Measurements from ENCODE around the gene ZZZ3. TPM values are rescaled to one million over a fixed set of nuclear protein-coding genes. Genes with fewer than 3 reads are reported as not detected.

ZZZ3 gene
- total and polyA plus RNA-seq, 4 donors: 9.9 to 133 (median 22.9) TPM

DNA sequence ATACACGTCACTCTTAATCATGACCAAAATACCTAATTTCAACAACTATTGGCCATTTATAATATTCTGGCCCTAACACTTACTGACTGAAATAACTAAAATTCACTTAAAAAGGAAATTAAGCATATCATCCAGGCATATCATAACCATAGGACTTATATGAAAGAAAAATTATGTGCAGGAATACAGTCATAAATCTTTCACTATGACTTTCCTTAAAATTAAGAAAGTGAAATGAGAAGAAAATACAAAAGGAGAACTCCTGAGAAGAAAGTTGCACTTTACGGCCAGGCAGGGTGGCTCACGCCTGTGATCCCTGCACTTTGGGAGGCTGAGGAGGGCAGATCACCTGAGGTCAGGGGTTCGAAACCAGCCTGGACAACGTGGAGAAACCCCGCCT lies 9.4 kb downstream of the ZZZ3 start:
- whole genome bisulfite sequencing, 2 donors: 87 to 93% methylated on average over 6 of the region's 6 CpGs
- H3K27me3 ChIP-seq (ENCODE audit: control insufficient read depth in 3 of 3, insufficient read depth in 3 of 3, low read length in 2 of 3): no peaks in the 10 kb centered on the region
- no peaks in the 10 kb centered on the region for H3K36me3 ChIP-seq (ENCODE audit: control insufficient read depth in 4 of 4, insufficient read depth in 4 of 4, low read length in 4 of 4)
- H3K9ac ChIP-seq (ENCODE audit: insufficient read depth in 1 of 2, low read length in 2 of 2): no peak overlapping the region
- H3K4me3 ChIP-seq: no peak overlapping the region
- DNase-seq (no peak), ATAC-seq (ENCODE audit: insufficient read depth, low FRiP score) (no peak)
- H3K27ac ChIP-seq (ENCODE audit: low read depth in 1 of 2, low read length in 1 of 2): no peak overlapping the region
- TF ChIP-seq, protein P1, sequence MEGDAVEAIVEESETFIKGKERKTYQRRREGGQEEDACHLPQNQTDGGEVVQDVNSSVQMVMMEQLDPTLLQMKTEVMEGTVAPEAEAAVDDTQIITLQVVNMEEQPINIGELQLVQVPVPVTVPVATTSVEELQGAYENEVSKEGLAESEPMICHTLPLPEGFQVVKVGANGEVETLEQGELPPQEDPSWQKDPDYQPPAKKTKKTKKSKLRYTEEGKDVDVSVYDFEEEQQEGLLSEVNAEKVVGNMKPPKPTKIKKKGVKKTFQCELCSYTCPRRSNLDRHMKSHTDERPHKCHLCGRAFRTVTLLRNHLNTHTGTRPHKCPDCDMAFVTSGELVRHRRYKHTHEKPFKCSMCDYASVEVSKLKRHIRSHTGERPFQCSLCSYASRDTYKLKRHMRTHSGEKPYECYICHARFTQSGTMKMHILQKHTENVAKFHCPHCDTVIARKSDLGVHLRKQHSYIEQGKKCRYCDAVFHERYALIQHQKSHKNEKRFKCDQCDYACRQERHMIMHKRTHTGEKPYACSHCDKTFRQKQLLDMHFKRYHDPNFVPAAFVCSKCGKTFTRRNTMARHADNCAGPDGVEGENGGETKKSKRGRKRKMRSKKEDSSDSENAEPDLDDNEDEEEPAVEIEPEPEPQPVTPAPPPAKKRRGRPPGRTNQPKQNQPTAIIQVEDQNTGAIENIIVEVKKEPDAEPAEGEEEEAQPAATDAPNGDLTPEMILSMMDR (IDR thresholded peaks at IDR 0.05; ENCODE audit: control extremely low read depth, extremely low read depth): no peak
- H3K4me1 ChIP-seq (ENCODE audit: control insufficient read depth in 5 of 5, insufficient read depth in 5 of 5, low read length in 5 of 5): peaks cover 0 to 18% (median 13%) of the 10 kb centered on the region in 5 donors
- H3K9me3 ChIP-seq (ENCODE audit: control insufficient read depth in 4 of 4, insufficient read depth in 3 of 4, low read length in 3 of 4): no peaks in the 10 kb centered on the region

DNA sequence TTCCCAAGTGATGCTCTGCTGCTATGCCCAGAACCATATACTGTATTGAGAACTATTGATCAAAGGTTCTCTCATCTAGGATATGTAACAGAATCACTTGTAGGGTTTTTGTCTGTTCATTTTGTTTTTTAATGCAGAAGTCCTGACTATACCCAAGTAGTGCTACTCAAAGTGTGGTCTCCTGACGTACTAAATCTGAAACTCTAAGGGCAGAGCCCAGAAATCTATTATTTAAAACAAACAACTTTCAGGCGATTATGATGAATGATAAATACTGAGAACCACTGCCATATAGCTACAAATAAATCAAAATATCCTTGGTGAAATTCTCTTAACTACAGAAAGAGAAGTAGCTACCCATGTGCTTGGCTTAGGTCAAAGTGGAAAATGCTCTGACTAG lies 10.1 kb downstream of the ZZZ3 start:
- TF ChIP-seq, protein P1 (IDR thresholded peaks at IDR 0.05; ENCODE audit: control extremely low read depth, extremely low read depth): no peak
- Histone ChIP-seq H3K36me3 (ENCODE audit: control insufficient read depth in 4 of 4, insufficient read depth in 4 of 4, low read length in 4 of 4) (no peaks in the 10 kb centered on the region), H3K9ac (ENCODE audit: insufficient read depth in 1 of 2, low read length in 2 of 2) (no peak overlapping the region), H3K27me3 (ENCODE audit: control insufficient read depth in 3 of 3, insufficient read depth in 3 of 3, low read length in 2 of 3) (no peaks in the 10 kb centered on the region), H3K9me3 (ENCODE audit: control insufficient read depth in 4 of 4, insufficient read depth in 3 of 4, low read length in 3 of 4) (no peaks in the 10 kb centered on the region), H3K4me3 (no peak overlapping the region), H3K4me1 (ENCODE audit: control insufficient read depth in 5 of 5, insufficient read depth in 5 of 5, low read length in 5 of 5) (peaks cover 0 to 20% (median 19%) of the 10 kb centered on the region in 5 donors), H3K27ac (ENCODE audit: low read depth in 1 of 2, low read length in 1 of 2) (no peak overlapping the region)
- WGBS, 2 donors: 67 to 79% methylated on average over 2 of the region's 2 CpGs
- no peak for ATAC-seq (ENCODE audit: insufficient read depth, low FRiP score)
- no peak for DNase-seq

DNA sequence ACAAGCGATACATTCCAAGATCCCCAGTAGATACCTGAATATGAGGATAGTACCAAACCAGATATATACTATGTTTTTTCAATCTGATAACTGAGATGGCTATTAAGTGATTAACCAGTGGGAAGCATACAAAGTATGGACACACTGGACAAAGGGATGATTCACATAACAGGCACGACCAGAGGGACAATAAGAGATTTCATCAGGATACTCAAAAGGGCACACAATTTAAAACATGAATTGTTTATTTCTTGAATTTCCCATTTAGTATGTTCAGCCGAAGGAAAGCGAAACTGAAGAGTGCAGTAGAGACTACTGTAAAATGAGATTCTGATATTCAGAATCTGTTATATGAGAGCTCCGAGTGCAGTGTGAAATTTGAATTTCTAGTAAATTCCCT lies 10.6 kb downstream of the ZZZ3 start:
- DNase-seq (no peak), ATAC-seq (ENCODE audit: insufficient read depth, low FRiP score) (no peak)
- WGBS, 2 donors: 66 to 83% methylated on average over 5 of the region's 5 CpGs
- TF ChIP-seq, protein P1 (IDR thresholded peaks at IDR 0.05; ENCODE audit: control extremely low read depth, extremely low read depth): no peak
- Histone ChIP-seq H3K9me3 (ENCODE audit: control insufficient read depth in 4 of 4, insufficient read depth in 3 of 4, low read length in 3 of 4) (no peaks in the 10 kb centered on the region), H3K27me3 (ENCODE audit: control insufficient read depth in 3 of 3, insufficient read depth in 3 of 3, low read length in 2 of 3) (no peaks in the 10 kb centered on the region), H3K36me3 (ENCODE audit: control insufficient read depth in 4 of 4, insufficient read depth in 4 of 4, low read length in 4 of 4) (no peaks in the 10 kb centered on the region), H3K4me1 (ENCODE audit: control insufficient read depth in 5 of 5, insufficient read depth in 5 of 5, low read length in 5 of 5) (peaks cover 0 to 26% (median 19%) of the 10 kb centered on the region in 5 donors), H3K27ac (ENCODE audit: low read depth in 1 of 2, low read length in 1 of 2) (no peak overlapping the region), H3K9ac (ENCODE audit: insufficient read depth in 1 of 2, low read length in 2 of 2) (no peak overlapping the region), H3K4me3 (no peak overlapping the region)

DNA sequence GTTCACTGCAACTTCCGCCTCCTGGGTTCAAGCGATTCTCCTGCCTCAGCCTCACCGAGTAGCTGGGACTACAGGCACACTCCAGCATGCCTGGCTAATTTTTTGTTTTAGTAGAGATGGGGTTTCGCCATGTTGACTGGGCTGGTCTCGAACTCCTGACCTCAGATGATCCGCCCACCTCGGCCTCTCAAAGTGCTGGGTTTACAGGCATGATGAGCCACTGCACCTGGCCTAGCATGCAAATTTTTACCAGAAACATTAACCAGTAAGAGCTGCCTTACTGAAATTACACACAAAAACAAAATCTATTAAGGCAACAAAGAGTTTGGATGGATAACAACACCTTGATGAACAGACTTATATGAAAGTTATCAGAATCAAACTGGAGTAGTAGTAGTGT lies 12.1 kb downstream of the ZZZ3 start:
- H3K9me3 ChIP-seq (ENCODE audit: control insufficient read depth in 4 of 4, insufficient read depth in 3 of 4, low read length in 3 of 4): no peaks in the 10 kb centered on the region
- no peaks in the 10 kb centered on the region for H3K27me3 ChIP-seq (ENCODE audit: control insufficient read depth in 3 of 3, insufficient read depth in 3 of 3, low read length in 2 of 3)
- no peak for DNase-seq
- WGBS, 2 donors: 94% methylated on average over 7 of the region's 7 CpGs
- H3K4me1 ChIP-seq (ENCODE audit: control insufficient read depth in 5 of 5, insufficient read depth in 5 of 5, low read length in 5 of 5): peaks cover 0 to 32% (median 19%) of the 10 kb centered on the region in 5 donors
- H3K4me3 ChIP-seq: no peak overlapping the region
- H3K36me3 ChIP-seq (ENCODE audit: control insufficient read depth in 4 of 4, insufficient read depth in 4 of 4, low read length in 4 of 4): no peaks in the 10 kb centered on the region
- no peak for ATAC-seq (ENCODE audit: insufficient read depth, low FRiP score)
- TF ChIP-seq, protein P1 (IDR thresholded peaks at IDR 0.05; ENCODE audit: control extremely low read depth, extremely low read depth): no peak
- no peak overlapping the region for H3K27ac ChIP-seq (ENCODE audit: low read depth in 1 of 2, low read length in 1 of 2)
- H3K9ac ChIP-seq (ENCODE audit: insufficient read depth in 1 of 2, low read length in 2 of 2): no peak overlapping the region
